Thoracic aorta (tissue), 2 donors: ENCODE data around the gene CFAP107. TPM values are rescaled to one million over a fixed set of nuclear protein-coding genes. Genes with fewer than 3 reads are reported as not detected.
"Not testable (repeated sequence)": the region's sequence is repeated elsewhere in the genome, so short reads cannot be mapped to it uniquely, and the experiment has no call there.

Experiments used
- ATAC-seq: fragments of 150-250 bp; one replicate; pipeline ENCODE4 v1.8.0; 2017; ENCODE audit warnings: low read depth; ENCODE audit not compliant: insufficient number of reproducible peaks, low FRiP score
- DNase-seq: peaks from one replicate; pipeline ENCODE4 v3.0.0-alpha.2; 2020; ENCODE audit warnings: low spot score
- H3K27ac ChIP-seq, 2 donors: fragments of 200-600 bp; sonication (generic); 1 replicate in 1 of 2; 2 replicates in 1 of 2; pipeline ENCODE4 v1.5.1; 2016; ENCODE audit warnings: mild to moderate bottlenecking in 2 of 2, moderate library complexity in 2 of 2
- H3K27me3 ChIP-seq: fragments of 200-600 bp; sonication (generic); replicated peaks from 2 replicates; pipeline ENCODE4 v1.6.0; 2016; ENCODE audit warnings: mild to moderate bottlenecking; ENCODE audit not compliant: insufficient read depth
- H3K36me3 ChIP-seq: fragments of 200-600 bp; sonication (generic); one replicate; pipeline ENCODE4 v1.5.1; 2016
- H3K4me1 ChIP-seq, 2 donors: fragments of 200-600 bp; sonication (generic); 1 replicate in 1 of 2; 2 replicates in 1 of 2; pipeline versions ENCODE4 v1.5.1 to v1.6.0; 2016; ENCODE audit warnings: low read depth in 2 of 2, mild to moderate bottlenecking in 1 of 2; ENCODE audit not compliant: control insufficient read depth in 1 of 2
- H3K4me3 ChIP-seq: fragments of 200-600 bp; sonication (generic); 2 replicates; pipeline ENCODE4 v1.5.1; 2016; ENCODE audit warnings: mild to moderate bottlenecking
- H3K9me3 ChIP-seq: fragments of 200-600 bp; sonication (generic); 2 replicates; pipeline ENCODE4 v1.5.1; 2016
- CTCF ChIP-seq: fragments of 200-600 bp; sonication (generic); IDR thresholded peaks from one replicate; pipeline ENCODE4 v1.5.1; 2019; ENCODE audit warnings: antibody characterized with exemption
- total RNA-seq, 2 donors: library from RNA; depleted of rRNA; stranded (reverse); fragments of >200 nt; gene quantifications; one replicate each; pipeline versions ENCODE4 v1.1.0 to v1.2.3, GENCODE V29; 2016

The CFAP107 gene
- total RNA-seq, 2 donors from 2014 or later: not detected

DNA sequence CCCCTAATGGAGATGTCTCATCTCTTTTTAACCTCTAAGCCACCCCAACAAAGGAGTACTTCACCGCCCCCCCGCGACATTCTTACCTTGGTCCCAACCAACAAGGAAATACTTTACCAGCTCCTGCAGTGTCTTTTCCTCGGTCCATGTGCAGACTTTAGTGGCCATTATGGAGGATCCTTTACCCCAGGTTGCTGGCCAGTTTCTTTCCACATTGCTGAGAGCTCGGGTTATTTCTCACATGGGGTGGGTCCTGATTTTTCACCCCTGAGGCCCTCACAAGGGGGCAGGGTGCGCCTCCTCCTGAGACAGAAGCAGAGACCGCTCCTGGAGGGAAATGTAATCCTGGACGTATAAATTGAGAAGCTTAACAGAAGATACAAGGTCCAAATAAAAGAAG is 33.1 kb upstream of the CFAP107 start:
- ATAC-seq (no peak), DNase-seq (no peak)
- Histone ChIP-seq H3K4me3 (no peak overlapping the region), H3K4me1 (no peaks in the 10 kb centered on the region), H3K27me3 (no peaks in the 10 kb centered on the region), H3K9me3 (no peaks in the 10 kb centered on the region), H3K27ac (no peak overlapping the region), H3K36me3 (no peaks in the 10 kb centered on the region)
- TF ChIP-seq CTCF: no peak

GRCh38 chr1:12713651-12714050 is 32.3 kb upstream of the CFAP107 start:
- ATAC-seq, H3K9me3 ChIP-seq, H3K36me3 ChIP-seq, H3K27ac ChIP-seq, DNase-seq, H3K4me3 ChIP-seq, H3K4me1 ChIP-seq, H3K27me3 ChIP-seq: not testable (repeated sequence)

DNA sequence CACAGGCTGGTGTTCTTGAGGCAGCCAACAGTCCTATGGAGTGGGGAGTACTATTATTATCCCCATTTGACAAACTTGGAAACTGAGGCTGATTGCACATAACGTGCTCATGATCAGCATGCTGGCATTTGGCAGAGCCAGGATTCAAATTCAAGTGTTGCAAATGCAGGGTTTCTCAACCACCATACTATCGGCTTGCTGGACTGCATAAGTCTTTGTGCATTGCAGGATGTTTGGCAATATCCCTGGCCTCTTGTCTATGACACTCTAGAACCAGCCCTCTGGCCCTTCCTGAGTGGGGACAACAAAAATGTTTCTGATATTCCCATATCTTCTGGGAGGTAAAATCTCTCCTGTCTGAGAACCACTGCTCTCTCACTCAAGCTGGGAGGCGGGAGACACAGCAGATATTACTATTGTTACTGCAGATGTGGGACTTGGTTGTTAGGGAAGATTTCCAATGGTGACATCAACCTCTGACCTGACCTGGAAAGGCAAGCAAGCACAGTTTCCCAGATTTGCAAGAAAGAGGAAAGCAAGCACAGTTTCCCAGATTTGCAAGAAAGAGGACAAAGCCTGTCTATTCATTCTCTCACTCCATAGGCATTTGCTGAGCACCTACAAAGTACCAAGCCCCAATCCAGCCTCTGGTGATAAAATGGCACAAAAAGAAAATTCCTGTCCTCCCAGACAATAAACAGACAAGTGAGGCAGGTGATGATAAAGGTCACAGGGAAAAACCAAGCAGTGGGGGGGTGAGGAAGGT is 31.1 kb upstream of the CFAP107 start:
- Histone ChIP-seq H3K36me3 (no peaks in the 10 kb centered on the region), H3K27ac (no peak overlapping the region), H3K9me3 (no peaks in the 10 kb centered on the region), H3K4me1 (no peaks in the 10 kb centered on the region), H3K27me3 (no peaks in the 10 kb centered on the region), H3K4me3 (no peak overlapping the region)
- DNase-seq (no peak), ATAC-seq (no peak)
- no peak for TF ChIP-seq CTCF

DNA sequence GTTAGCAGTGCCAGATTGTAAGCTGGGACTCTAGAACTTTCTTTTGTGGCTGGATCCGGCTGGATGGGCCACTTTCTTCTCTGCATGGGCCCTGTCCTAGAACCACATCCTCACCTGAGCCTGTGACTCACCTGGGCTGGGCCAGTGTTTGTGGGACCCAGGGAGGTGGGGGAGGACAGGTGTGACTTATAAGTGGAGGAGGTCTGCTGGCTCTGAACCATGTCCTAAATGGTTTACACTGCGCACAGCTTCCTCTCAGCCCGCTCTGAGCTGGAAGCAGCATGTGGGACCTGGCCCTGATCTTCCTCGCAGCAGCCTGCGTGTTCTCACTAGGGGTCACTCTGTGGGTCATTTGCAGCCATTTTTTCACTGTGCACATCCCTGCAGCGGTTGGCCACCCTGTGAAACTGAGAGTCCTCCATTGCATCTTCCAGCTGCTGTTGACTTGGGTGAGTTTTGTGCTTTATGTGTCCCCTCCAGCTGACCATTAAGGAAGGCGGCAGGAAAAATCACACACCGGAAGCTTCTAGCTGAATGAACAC is 30.0 kb upstream of the CFAP107 start, which contains the start of gene AADACL3:
Gene AADACL3 (plus strand): TSS at position 215 of the 542 bp plus-strand sequence. CDS start 67 bp downstream, at position 282.
- Histone ChIP-seq H3K36me3 (no peaks in the 10 kb centered on the region), H3K4me1 (no peaks in the 10 kb centered on the region), H3K9me3 (no peaks in the 10 kb centered on the region), H3K4me3 (no peak within 1 kb of the TSS), H3K27ac (no peak within 1 kb of the TSS), H3K27me3 (no peaks in the 10 kb centered on the region)
- TF ChIP-seq CTCF: no peak
- ATAC-seq: no peak
- DNase-seq: no peak

DNA sequence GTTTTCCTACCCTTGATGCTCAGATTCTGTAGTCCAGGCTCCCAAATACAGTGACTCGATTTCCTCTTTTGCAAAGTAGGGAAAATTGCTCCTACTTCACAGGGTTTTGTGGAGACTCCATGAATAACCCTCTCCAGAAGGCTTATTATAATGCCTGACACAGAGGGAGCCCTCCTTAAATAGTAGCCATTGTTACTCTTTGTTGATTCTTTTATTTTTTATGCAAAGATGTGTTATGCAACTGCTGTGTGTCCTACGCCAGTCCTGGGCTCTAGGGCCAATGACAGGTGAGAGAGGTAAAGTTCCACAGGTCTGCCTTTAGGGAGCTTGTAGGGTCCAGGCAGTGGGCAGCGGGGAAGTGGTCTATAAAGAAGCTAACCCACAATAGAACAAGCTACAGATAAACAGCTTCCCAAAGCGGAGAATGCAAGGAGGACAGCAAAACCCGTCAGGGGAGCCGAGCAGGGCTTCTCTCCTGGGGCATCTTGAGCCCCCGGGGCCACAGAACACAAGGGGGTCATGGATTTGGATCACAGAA is 28.6 kb upstream of the CFAP107 start:
- Histone ChIP-seq H3K9me3 (no peaks in the 10 kb centered on the region), H3K4me1 (no peaks in the 10 kb centered on the region), H3K36me3 (no peaks in the 10 kb centered on the region), H3K27me3 (no peaks in the 10 kb centered on the region), H3K27ac (no peak overlapping the region), H3K4me3 (no peak overlapping the region)
- TF ChIP-seq CTCF: no peak
- DNase-seq (no peak), ATAC-seq (no peak)
